HG03439 (cell line): ENCODE data around the gene RIC8B.
A peak's percentile ranks its signal among the peaks of the same experiment; 100 is the strongest.
"Not testable (repeated sequence)": the region's sequence is repeated elsewhere in the genome, so short reads cannot be mapped to it uniquely, and the experiment has no call there.

ENCODE experiments used
- ATAC-seq: cut with Tn5 transposase; IDR thresholded peaks from one replicate; pipeline ENCODE4 v1.9.1; 2021; ENCODE audit warnings: mild to moderate bottlenecking, moderate library complexity; ENCODE audit not compliant: unreplicated experiment

RIC8B gene

DNA sequence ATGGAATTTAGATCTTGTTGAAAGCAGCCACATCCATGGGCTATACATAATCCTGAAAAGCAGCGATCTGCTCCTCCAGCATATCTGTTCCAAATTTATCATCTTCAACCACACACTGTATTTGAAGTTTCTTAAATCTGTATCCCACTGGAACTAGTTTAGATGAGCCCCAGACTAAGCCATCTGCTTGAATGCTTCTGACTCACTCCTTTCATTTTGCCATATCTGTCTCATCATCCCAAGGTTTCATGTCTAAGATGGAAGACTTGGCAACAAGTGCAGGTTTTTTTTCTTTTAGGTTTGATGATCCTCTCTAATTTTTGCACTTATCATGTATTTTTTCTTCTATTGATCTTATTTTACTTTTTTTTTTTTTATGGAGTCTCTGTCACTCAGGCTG, 126.8 kb downstream of the RIC8B start:
- no peak for ATAC-seq

DNA sequence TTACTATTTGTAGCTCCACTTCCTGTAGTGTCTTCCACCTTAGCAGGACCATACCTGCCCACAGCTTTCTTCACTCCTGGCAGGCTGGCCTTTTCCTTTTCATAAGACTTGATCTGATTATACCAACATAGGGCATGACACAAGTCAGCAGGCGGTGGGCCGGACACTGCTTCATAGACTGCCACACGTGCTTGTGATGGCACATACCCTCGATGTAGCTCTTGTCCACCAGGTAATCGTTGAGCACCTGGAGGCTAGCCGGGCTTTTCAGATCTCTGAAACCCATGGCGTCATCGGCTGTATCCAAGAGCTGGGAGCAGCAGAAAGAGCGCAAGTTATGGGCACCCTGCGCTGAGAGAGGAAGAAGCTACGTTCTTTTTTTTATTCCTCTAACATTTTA, 127.6 kb downstream of the RIC8B start:
- no peak for ATAC-seq

DNA sequence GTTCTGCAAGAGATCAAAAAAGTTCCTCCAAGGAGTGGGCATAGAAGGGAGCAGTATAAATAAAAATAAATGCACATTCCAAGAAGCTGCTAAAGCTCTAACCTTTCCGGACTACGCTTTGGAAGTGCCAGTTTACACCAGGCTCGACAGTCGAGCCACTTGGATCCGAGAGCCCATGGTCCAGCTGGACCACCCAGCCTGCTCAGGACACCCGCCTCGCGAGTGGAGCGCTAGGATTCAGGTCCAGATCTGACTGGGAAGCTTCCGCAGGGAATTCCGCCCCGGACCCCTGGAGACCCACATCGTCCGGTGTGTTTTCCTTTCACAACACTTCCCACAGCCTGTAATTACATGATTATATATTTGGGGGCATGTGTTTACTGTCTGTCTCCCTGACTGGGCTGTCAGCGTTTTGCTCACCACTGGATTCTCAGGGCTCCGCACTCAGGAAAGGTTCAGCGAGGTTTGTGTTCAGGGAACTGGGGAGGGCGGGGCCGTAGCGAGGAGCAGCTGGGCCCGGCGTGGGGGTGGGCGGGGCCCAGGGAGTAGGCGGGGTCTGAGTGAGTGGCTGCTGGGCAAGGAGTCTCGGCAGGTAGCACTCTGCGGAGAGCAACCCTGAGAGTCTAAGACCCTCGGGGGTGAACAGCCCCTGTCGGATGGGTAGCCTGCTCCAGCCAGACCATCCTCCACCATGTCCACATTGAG, 128.9 kb downstream of the RIC8B start:
- ATAC-seq: peak; percentile 75

- ATAC-seq: no peak
These were observed 132.2 kb downstream of the RIC8B start for GRCh38 chr12:106906715-106907114.

DNA sequence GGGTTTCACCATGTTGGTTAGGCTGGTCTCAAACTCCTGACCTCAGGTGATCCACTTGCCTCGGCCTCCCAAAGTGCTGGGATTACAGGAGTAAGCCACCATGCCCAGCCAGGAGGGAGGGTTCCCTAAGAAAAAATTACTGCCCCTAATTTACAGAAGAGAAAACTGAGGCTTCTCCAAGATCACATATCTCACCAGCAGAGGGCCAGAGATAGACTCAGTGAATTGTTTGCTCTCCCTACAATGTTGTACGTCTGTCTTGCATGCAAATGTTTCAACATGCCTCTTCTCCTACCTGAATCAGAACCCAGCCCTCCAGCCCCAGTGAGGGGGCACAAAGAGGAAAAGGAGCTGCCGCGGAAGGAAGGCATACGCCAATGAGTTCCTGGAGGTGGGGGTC, 132.9 kb downstream of the RIC8B start:
- no peak for ATAC-seq

DNA sequence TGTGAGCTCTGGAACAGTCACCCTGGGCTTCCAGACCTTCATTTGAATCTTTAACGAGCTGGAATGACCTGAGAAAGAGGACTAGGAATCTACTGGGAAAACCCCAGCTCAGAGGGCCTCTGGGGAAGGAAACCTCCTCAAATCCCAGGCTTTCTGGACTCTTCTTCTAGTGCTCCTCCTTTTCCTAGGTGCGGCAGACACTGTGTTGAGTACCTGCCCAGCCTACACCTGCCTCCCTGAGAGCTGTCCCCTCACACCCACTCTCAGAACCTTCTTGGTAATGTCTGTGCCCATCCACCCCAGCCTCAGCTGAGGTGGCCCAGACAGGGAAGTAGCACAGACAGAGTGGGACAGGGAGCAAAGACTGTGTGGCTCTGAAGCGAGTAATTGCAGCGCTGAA, 133.4 kb downstream of the RIC8B start:
- ATAC-seq: no peak

GRCh38 chr12:106908561-106908960, 134.1 kb downstream of the RIC8B start:
- ATAC-seq: no peak

GRCh38 chr12:106910202-106910601, 135.7 kb downstream of the RIC8B start:
- peak; percentile 49 for ATAC-seq

DNA sequence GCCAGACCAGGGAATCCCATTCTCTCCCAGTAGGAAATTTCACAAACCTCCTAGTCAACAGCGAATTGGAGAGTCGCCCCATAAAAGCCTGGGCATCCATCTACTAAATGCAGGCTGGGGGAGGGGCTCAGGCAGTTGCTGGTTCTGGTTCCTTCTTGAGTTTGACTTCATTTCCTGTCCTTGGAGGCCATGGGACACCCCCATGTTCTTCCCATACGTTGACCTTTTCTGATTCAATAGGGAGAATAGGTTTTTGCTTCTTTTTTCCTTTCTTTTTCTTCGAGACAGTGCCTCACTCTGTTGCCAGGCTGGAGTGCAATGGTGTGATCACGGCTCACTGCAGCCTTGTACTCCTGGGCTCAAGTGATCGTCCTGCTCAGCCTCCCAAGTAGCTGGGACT, 137.1 kb downstream of the RIC8B start:
- ATAC-seq: no peak

GRCh38 chr12:106913456-106913855, 139.0 kb downstream of the RIC8B start:
- no peak for ATAC-seq

DNA sequence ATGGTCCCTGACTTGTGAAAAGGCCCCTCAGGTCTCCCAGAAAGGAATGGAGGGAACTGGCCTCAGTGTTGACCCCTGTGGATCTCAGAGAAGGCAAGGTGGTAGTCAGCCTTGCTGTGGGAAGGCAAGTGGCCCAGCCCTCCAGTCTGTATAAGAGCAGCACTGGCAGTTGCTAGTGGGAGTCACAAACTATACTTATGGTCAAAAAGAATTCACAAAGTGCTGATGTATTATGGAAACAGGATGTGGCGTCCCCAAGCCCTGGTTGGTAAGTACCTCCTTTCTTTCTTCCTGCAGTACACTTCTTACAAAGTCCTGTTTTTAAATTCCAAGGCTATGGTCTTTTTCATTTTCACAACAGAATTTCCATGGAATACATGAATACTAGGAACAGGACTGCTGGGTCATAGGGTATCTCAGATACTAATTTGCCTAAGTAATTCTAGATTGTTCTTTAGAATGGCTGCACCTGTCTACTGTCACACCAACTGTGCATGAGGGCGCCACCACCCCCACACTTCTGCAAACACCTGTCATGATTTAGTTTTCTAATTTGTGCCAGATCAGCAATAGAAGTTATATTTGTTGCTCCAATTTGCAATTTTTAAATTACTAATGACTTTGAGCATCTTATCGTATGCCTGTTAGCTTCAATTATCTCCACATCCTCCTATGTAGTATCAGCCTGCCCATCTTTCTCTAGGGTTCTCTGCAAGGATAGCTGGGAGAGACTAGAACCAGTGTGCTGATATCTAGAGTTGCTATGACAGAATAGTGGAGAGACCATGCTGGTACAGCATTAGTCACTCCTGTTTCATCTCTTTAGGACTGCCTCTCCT, 140.5 kb downstream of the RIC8B start:
- ATAC-seq: peak; percentile 63

DNA sequence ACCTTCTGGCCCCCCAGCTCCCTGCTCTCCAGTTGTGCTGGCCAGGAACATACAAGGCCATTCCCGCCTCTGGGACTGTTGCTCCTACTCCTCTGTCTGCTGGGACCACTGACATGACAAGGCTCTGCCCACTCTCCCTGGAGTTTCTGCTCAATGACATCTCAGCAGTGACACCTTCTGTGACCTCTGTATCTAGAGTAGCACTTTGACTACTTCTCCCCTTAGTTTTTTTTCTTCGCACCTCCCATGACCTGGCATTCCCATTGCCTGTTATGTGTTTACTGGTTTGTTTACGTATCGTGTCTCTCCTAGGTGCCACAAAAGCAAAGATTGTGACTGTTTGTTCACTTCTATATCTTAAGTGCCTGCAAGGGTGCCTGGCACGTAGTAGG, 141.1 kb downstream of the RIC8B start:
- ATAC-seq: no peak

DNA sequence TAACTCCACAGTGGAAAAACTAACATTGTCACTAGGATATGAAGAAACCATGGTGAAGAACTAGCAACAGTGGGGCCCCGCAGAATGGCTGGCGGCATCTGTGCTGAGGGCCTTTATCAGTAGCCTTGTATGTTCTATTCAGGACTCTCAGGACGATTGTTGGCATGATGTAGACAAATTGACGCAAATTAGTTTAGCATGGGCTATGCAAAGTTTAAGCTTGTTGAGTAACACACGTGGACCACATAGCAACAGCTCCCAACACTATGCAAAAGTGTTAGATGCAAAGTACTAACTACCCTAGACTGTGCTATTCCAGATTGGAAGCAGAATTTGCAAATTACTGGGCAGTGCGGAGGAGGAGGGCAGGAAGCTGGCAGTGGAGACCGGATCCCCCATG, 143.0 kb downstream of the RIC8B start:
- ATAC-seq: no peak

DNA sequence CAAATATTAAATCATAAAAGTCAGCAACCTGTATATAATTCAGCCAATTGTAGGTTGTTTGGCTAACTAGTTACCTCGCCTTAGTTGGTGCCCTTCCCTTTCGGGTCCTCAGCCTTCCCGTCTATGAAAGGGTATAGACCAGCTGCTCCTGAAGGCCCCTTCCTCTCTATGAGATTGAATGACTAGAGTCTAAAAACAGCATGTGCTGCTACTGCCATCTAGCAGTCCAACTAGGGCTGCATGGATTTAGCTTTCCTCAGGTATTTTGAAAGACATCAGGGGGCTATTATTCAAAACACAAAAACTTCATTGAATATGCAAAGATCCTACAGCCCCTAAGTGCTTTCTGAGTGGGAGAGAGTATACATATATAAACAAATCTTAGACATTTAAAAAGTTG, 144.3 kb downstream of the RIC8B start:
- no peak for ATAC-seq

DNA sequence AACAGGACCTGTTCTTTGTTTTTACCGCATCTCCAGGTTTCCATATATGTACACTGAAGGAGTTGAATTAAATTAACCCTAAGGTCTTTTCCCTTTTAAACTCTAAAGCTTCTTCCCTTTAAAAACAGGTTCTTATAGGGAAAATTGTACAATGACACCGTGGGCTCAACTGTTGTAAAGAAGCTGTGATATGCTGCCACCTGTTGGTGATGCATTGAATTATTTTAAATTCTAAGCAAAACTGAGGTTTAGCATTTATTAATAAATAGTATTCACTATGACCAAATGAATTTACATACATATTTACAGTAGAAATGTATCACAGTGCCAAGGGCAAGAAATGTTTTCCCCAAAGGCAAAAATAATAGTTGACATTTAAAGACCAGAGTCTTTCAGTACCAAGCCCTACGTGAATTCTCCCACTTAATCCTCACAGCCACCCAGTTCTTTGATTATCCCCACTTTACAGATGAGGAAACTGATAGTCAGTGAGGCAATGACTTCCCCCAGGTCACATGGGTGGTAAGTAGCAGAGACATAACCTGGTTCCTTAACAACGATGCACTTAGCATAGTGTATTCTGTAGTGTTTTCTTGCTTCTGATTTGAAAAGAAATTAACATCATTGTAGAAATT, 145.5 kb downstream of the RIC8B start:
- ATAC-seq: no peak

- ATAC-seq: not testable (repeated sequence)
These were observed 147.5 kb downstream of the RIC8B start for GRCh38 chr12:106921976-106922375.

GRCh38 chr12:106923594-106923993, 149.1 kb downstream of the RIC8B start:
- ATAC-seq: not testable (repeated sequence)

DNA sequence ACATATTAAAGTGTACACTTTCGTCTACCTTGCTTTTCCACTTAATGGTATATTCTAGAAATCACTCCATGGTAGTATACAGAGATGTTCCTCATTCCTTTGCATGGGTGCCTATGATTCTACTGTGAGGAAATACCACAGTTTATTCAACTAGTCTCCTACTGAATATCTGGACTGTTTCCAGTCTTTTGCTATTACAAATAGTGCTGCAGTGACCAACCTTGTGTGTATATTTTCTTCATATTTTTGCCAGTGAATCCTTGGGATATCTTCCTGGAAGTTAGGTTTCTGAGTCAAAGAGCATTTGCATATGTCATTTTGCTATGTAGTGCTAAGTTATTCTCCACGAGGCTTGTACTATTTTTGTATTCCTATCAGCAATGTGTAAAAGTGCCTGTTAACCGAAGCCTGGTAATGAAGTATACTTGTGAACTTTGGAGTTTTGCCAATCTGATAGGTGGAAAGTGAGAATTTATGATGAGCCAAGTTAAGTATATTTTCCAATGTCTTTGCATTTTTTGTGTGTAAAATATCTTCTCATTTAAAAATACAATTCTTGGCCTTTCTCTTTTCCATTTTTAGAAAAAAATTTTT, 149.9 kb downstream of the RIC8B start:
- no peak for ATAC-seq

GRCh38 chr12:106926657-106927056, 152.2 kb downstream of the RIC8B start:
- ATAC-seq: no peak

DNA sequence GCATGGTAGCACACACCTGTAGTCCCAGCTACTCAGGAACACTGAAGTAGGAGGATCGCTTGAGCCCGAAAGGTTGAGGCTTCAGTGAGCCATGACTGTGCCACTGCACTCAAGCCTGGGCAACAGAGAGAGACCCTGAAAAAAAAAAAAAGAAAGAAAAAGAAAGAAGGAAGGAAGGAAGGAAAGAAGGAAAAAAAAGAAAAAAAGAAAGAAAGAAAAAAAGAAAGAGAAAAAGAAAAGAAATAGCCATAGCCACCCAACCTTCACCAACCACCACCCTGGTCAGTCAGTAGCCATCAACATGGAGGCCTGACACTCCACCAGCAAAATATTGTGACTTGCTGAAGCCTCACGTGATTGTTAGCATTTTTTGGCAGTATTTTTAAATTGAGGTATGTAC, 159.8 kb downstream of the RIC8B start:
- ATAC-seq: no peak
